K562 (cell line): ENCODE results near the gene WDR46. TPM values are rescaled to one million over a fixed set of nuclear protein-coding genes. Genes with fewer than 3 reads are reported as not detected.

Experiments
- CEBPB ChIP-seq: fragments of 450-650 bp; IDR thresholded peaks from 2 replicates; pipeline ENCODE4 v1.6.1; 2016; ENCODE audit warnings: missing genetic modification characterization, missing compliant biosample characterization
- EWSR1 ChIP-seq: fragments of 450-650 bp; IDR thresholded peaks from 2 replicates; pipeline ENCODE4 v1.6.1; 2018; ENCODE audit warnings: borderline replicate concordance, mild to moderate bottlenecking, low read depth, moderate library complexity; ENCODE audit not compliant: partially characterized antibody
- HCFC1 ChIP-seq: IDR thresholded peaks from 2 replicates; pipeline ENCODE4 v1.6.1; 2012; ENCODE audit warnings: low read depth, low read length, improper control_type of control experiment
- HDAC1 ChIP-seq, 2 experiments: fragments of 450-650 bp; IDR thresholded peaks; 2 replicates each; pipeline ENCODE4 v1.6.1; 2016 to 2017; ENCODE audit warnings: inconsistent platforms in 1 of 2, mild to moderate bottlenecking in 1 of 2, moderate library complexity in 1 of 2
- NELFE ChIP-seq: IDR thresholded peaks from 2 replicates; pipeline ENCODE4 v1.6.1; 2011; ENCODE audit warnings: mild to moderate bottlenecking; ENCODE audit not compliant: insufficient read depth, insufficient read length
- SIX5 ChIP-seq, 2 experiments: IDR thresholded peaks; 2 replicates each; pipeline ENCODE4 v1.6.1; 2011; ENCODE audit warnings: low read length in 2 of 2, borderline replicate concordance in 1 of 2, low read depth in 1 of 2, mild to moderate bottlenecking in 1 of 2, moderate library complexity in 1 of 2; ENCODE audit not compliant: insufficient read depth in 1 of 2
- SREBF2 ChIP-seq: sonication (generic); formaldehyde crosslinking; IDR thresholded peaks from 2 replicates; pipeline ENCODE4 v1.4.0; 2020; ENCODE audit warnings: mild to moderate bottlenecking, missing genetic modification reagents
- ZC3H4 ChIP-seq: sonication (generic); formaldehyde crosslinking; IDR thresholded peaks from 2 replicates; pipeline ENCODE4 v1.9.0; 2021; ENCODE audit warnings: missing genetic modification reagents, borderline replicate concordance
- polyA plus RNA-seq, 8 experiments: library from polyadenylated mRNA; depleted of rRNA in 4 of 8; stranded (reverse) in 5 of 8; unstranded in 3 of 8; fragments of >200 nt; fragmentation: Nextera tagmentation in 2 of 8; fragmentation: Illumina TruSeq in 1 of 8; extraction: Ambion mirVana in 2 of 8; extraction: Trizol in 1 of 8; gene quantifications; 2 replicates each; pipeline versions ENCODE4 v1.2.1 to v1.2.3, GENCODE V29; 2011 to 2014; ENCODE audit warnings: inconsistent platforms in 1 of 8, missing spikeins in 1 of 8
- total RNA-seq, 7 experiments: library from RNA; depleted of rRNA in 6 of 7; stranded (reverse); fragments of >200 nt in 6 of 7; fragmentation: Illumina TruSeq in 2 of 7; extraction: Trizol in 2 of 7; gene quantifications; 2 replicates each; pipeline versions ENCODE4 v1.2.1 to v1.2.3, GENCODE V29; 2011 to 2021; ENCODE audit warnings: low replicate concordance in 1 of 7
- TF ChIP-seq, protein P1 (sequence below): fragments of 250-450 bp; sonication (Bioruptor Pico); IDR thresholded peaks from 2 replicates; pipeline ENCODE4 v1.5.0; 2021; ENCODE audit warnings: mild to moderate bottlenecking, moderate library complexity
- TF ChIP-seq, protein P2 (sequence below): sonication (generic); formaldehyde crosslinking; IDR thresholded peaks from 2 replicates; pipeline ENCODE4 v1.8.0; 2023; ENCODE audit warnings: mild to moderate bottlenecking, missing genetic modification reagents
- TF ChIP-seq, protein P3 (sequence below): fragments of 450-650 bp; IDR thresholded peaks from 2 replicates; pipeline ENCODE4 v1.6.1; 2016; ENCODE audit warnings: mild to moderate bottlenecking

Gene WDR46
- total and polyA plus RNA-seq, 9 of the 15 experiments (the other 6 are each of a cell fraction or from before 2014, with no cell fraction given): 8.9 to 146 (median 93.1) TPM

DNA sequence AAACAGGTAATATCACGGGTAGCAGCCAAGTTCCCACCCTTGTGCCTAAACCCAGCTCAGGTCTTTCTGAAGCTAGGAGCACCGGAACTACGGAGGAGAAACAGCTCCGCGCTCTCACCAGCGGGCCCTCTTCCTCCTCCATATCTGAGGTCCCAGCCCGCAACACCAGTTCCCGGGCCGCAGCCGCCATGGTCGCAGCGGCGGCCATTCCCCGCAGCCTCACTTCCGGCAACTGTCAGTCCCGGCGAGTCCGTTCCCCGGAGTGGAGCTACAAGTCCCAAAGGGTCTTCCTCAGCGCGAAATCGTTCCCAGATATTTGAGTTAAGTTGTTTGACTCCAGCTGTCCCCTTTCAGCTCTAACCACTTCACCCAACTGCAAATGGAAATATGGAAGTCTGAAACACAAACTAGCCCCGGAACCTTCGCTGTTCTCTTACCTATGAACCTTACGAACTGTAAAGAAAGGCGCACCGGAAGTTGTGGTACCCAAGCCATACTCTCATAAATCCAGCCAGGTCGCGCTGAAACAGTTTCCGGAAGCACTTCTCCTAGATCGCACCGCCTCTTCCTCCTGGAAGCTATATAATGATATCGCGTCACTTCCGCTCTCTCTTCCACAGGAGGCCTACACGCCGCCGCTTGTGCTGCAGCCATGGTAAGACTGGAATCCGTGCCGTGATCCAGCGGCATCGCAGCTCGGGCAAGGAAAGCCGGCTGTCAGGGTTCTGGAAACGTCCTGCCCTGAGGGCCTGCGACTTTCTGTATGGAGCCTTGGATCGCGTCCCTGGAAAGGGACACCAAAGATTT, 17.4 kb downstream of the WDR46 start, which contains the start of the genes RPS18 and VPS52 (continued):
- TF ChIP-seq NELFE: no peak
- TF ChIP-seq SREBF2 (CRISPR knock-in tag): peak; percentile 94
- TF ChIP-seq, protein P1, sequence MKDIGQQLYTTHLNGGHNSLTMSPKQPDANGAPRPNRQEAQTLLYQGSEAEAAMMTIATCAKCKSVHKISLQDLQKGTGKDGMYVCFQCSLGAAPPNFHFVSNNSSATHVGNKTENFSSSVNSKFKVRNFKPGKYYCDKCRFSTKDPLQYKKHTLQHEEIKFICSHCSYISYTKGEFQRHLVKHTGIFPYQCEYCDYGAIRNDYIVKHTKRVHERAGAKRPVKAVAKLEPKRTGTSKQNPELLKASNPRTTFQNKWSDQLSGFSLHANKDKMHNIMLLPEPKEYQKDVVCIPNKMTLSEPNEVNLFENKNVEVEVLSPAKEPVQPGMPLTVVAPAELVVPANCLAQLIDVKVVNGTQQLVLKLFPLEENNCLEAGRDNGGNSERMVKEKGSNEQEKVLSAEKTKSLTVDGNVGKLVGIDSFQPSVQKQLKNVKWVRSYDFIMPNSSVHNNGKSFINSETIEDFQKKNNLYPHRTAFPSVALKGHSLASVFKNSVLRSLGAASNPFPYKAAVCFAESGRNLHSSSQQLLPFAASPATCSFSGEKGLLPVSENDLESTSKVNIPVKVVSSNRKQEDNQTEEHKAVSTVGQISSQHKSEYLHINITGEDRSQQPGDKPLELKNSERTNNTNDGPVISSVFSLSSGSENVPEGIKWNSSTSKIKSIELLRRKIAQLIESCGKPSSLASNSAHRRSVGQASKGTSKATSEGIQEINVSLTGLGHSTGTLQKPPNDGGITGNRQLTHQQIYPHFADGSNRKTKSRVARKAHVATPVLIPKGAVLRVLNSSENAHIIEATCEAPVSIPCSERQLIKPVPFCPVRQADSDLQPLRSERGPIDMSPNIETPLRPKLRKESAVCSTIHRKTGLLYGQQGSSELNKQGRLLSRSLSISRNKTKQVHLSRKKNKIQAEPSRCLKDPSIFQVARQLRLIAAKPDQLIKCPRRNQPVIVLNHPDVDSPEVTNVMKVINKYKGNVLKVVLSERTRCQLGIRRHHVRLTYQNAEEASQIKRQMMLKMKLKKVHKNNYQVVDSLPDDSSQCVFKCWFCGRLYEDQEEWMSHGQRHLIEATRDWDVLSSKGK (CRISPR knock-in tag): no peak
- TF ChIP-seq HDAC1 (IDR thresholded peaks at IDR 0.05): peak; percentile 51 to 98; a peak in 3 of 4 replicates
- no peak for TF ChIP-seq EWSR1
- TF ChIP-seq, protein P2, sequence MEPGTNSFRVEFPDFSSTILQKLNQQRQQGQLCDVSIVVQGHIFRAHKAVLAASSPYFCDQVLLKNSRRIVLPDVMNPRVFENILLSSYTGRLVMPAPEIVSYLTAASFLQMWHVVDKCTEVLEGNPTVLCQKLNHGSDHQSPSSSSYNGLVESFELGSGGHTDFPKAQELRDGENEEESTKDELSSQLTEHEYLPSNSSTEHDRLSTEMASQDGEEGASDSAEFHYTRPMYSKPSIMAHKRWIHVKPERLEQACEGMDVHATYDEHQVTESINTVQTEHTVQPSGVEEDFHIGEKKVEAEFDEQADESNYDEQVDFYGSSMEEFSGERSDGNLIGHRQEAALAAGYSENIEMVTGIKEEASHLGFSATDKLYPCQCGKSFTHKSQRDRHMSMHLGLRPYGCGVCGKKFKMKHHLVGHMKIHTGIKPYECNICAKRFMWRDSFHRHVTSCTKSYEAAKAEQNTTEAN: no peak
- peak; percentile 40 to 49; a peak in 3 of 4 replicates for TF ChIP-seq SIX5 (IDR thresholded peaks at IDR 0.05; ENCODE audit: borderline replicate concordance in 1 of 2, insufficient read depth in 1 of 2, low read depth in 1 of 2, low read length in 2 of 2)
- TF ChIP-seq HCFC1: peak; percentile 77
- TF ChIP-seq, protein P3, sequence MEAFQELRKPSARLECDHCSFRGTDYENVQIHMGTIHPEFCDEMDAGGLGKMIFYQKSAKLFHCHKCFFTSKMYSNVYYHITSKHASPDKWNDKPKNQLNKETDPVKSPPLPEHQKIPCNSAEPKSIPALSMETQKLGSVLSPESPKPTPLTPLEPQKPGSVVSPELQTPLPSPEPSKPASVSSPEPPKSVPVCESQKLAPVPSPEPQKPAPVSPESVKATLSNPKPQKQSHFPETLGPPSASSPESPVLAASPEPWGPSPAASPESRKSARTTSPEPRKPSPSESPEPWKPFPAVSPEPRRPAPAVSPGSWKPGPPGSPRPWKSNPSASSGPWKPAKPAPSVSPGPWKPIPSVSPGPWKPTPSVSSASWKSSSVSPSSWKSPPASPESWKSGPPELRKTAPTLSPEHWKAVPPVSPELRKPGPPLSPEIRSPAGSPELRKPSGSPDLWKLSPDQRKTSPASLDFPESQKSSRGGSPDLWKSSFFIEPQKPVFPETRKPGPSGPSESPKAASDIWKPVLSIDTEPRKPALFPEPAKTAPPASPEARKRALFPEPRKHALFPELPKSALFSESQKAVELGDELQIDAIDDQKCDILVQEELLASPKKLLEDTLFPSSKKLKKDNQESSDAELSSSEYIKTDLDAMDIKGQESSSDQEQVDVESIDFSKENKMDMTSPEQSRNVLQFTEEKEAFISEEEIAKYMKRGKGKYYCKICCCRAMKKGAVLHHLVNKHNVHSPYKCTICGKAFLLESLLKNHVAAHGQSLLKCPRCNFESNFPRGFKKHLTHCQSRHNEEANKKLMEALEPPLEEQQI: peak; percentile 13; the same call in 1 of the 2 replicates
- TF ChIP-seq CEBPB: no peak
- TF ChIP-seq ZC3H4 (CRISPR knock-in tag): no peak
